ENCODE results near the gene CPT1B.

- TF ChIP-seq EZH2 (IDR thresholded peaks at IDR 0.05; ENCODE audit: insufficient read depth, poor library complexity, severe bottlenecking) (no peak), EZH2phosphoT487 (IDR thresholded peaks at IDR 0.05; ENCODE audit: insufficient read depth, low read depth) (no peak)
These were observed 55.3 kb downstream of the CPT1B start for GRCh38 chr22:50522806-50523438.
